BLaER1 treated with 17β-estradiol and CSF1 and Interleukin-3, amounts not matched to agents 10 nM and 100 nM (cell line): ENCODE results near the gene RHNO1.
"Not testable (repeated sequence)": the region's sequence is repeated elsewhere in the genome, so short reads cannot be mapped to it uniquely, and the experiment has no call there.

ENCODE experiments used
- H3K27ac ChIP-seq, 11 experiments: shearing (Covaris generic); formaldehyde crosslinking; 2 replicates each; pipeline ENCODE4 v1.8.1; 2022
- H3K27me3 ChIP-seq, 11 experiments: shearing (Covaris generic); formaldehyde crosslinking; 2 replicates each; pipeline ENCODE4 v1.8.1; 2022
- H3K36me3 ChIP-seq, 11 experiments: shearing (Covaris generic); formaldehyde crosslinking; 2 replicates each; pipeline ENCODE4 v1.8.1; 2022
- H3K4me1 ChIP-seq, 10 experiments: shearing (Covaris generic); formaldehyde crosslinking; 2 replicates each; pipeline ENCODE4 v1.8.1; 2022
- H3K4me2 ChIP-seq, 11 experiments: shearing (Covaris generic); formaldehyde crosslinking; 2 replicates each; pipeline ENCODE4 v1.8.1; 2022
- H3K4me3 ChIP-seq, 10 experiments: shearing (Covaris generic); formaldehyde crosslinking; 2 replicates each; pipeline ENCODE4 v1.8.1; 2022
- H3K9ac ChIP-seq, 11 experiments: shearing (Covaris generic); formaldehyde crosslinking; 2 replicates each; pipeline ENCODE4 v1.8.1; 2022
- H3K9me3 ChIP-seq, 11 experiments: shearing (Covaris generic); formaldehyde crosslinking; replicated peaks in 1 of 11; 2 replicates each; pipeline ENCODE4 v1.8.1; 2022
- H4K20me1 ChIP-seq, 11 experiments: shearing (Covaris generic); formaldehyde crosslinking; 2 replicates each; pipeline ENCODE4 v1.8.1; 2022
- Cebpa-rat ChIP-seq, 11 experiments: shearing (Covaris generic); IDR thresholded peaks; 2 replicates each; pipeline ENCODE4 v1.8.1; 2022

Gene RHNO1

GRCh38 chr12:2856051-2856450 lies 21.0 kb upstream of the RHNO1 start:
- Histone ChIP-seq H3K4me1 (peaks cover 5 to 36% (median 28%) of the 10 kb centered on the region in 10 experiments; a peak in 17 of 20 replicates), H3K27me3 (no peaks in the 10 kb centered on the region), H4K20me1 (peaks cover 0 to 40% (median 24%) of the 10 kb centered on the region in 11 experiments; a peak in 14 of 22 replicates), H3K27ac (no peak overlapping the region), H3K4me3 (no peak overlapping the region), H3K9me3 (no peaks in the 10 kb centered on the region), H3K4me2 (peak overlapping the region in 5 of 11 experiments; percentile 14 to 39 (median 18); a peak in 5 of 22 replicates), H3K9ac (0 out of 22 replicates have a peak overlapping the region, but pooled peaks of 1 of the 11 experiments have one; percentile 24), H3K36me3 (peaks cover 29 to 50% (median 44%) of the 10 kb centered on the region in 11 experiments)
- no peak for TF ChIP-seq Cebpa-rat (IDR thresholded peaks at IDR 0.05)

GRCh38 chr12:2857021-2857431 lies 20.0 kb upstream of the RHNO1 start, which contains the start of gene TEX52:
Gene TEX52, minus strand, starts transcription at chr12:2857039. Its CDS starts 13 bp downstream, at chr12:2857026.
- peaks cover 0 to 27% (median 19%) of the 10 kb centered on the region in 10 experiments; a peak in 16 of 20 replicates for H3K4me1 ChIP-seq
- peaks cover 31 to 60% (median 54%) of the 10 kb centered on the region in 11 experiments for H3K36me3 ChIP-seq
- H3K9ac ChIP-seq = peak within 1 kb of the TSS in 3 of 11 experiments; percentile 5 to 24 (median 10); a peak in 1 of 22 replicates
- peak within 1 kb of the TSS in 5 of 11 experiments; percentile 14 to 39 (median 18); a peak in 5 of 22 replicates for H3K4me2 ChIP-seq
- no peaks in the 10 kb centered on the region for H3K27me3 ChIP-seq
- H3K4me3 ChIP-seq = no peak within 1 kb of the TSS
- TF ChIP-seq Cebpa-rat (IDR thresholded peaks at IDR 0.05) = no peak
- H3K27ac ChIP-seq = no peak within 1 kb of the TSS
- H4K20me1 ChIP-seq = peaks cover 0 to 40% (median 24%) of the 10 kb centered on the region in 11 experiments; a peak in 14 of 22 replicates
- H3K9me3 ChIP-seq = no peaks in the 10 kb centered on the region

GRCh38 chr12:2857576-2857975 lies 19.4 kb upstream of the RHNO1 start:
- TF ChIP-seq Cebpa-rat (IDR thresholded peaks at IDR 0.05) = no peak
- peaks cover 36 to 65% (median 60%) of the 10 kb centered on the region in 11 experiments for H3K36me3 ChIP-seq

GRCh38 chr12:2858334-2858733 lies 18.7 kb upstream of the RHNO1 start:
- Histone ChIP-seq H3K9me3 (no peaks in the 10 kb centered on the region), H3K4me3 (no peak overlapping the region), H3K9ac (no peak overlapping the region), H3K36me3 (peaks cover 43 to 73% (median 67%) of the 10 kb centered on the region in 11 experiments), H4K20me1 (peaks cover 0 to 50% (median 28%) of the 10 kb centered on the region in 11 experiments; a peak in 14 of 22 replicates), H3K27me3 (no peaks in the 10 kb centered on the region), H3K27ac (no peak overlapping the region), H3K4me1 (peaks cover 0 to 17% (median 10%) of the 10 kb centered on the region in 10 experiments; a peak in 13 of 20 replicates), H3K4me2 (no peak overlapping the region)
- no peak for TF ChIP-seq Cebpa-rat (IDR thresholded peaks at IDR 0.05)

More at GRCh38 chr12:2857576-2857975, 19.4 kb upstream of the RHNO1 start:
- H3K27ac ChIP-seq = no peak overlapping the region
- no peak overlapping the region for H3K9ac ChIP-seq
- peaks cover 0 to 21% (median 13%) of the 10 kb centered on the region in 10 experiments; a peak in 14 of 20 replicates for H3K4me1 ChIP-seq
- no peak overlapping the region for H3K4me2 ChIP-seq
- peaks cover 0 to 42% (median 27%) of the 10 kb centered on the region in 11 experiments; a peak in 14 of 22 replicates for H4K20me1 ChIP-seq
- no peaks in the 10 kb centered on the region for H3K27me3 ChIP-seq
- H3K4me3 ChIP-seq = no peak overlapping the region
- H3K9me3 ChIP-seq = no peaks in the 10 kb centered on the region

- Histone ChIP-seq H3K4me1 (peaks cover 0 to 17% (median 10%) of the 10 kb centered on the region in 10 experiments; a peak in 13 of 20 replicates), H3K4me2 (no peak overlapping the region), H3K4me3 (no peak overlapping the region), H3K9ac (no peak overlapping the region; a peak in 1 of 22 replicates), H4K20me1 (peaks cover 0 to 53% (median 28%) of the 10 kb centered on the region in 11 experiments; a peak in 14 of 22 replicates), H3K36me3 (peaks cover 46 to 79% (median 74%) of the 10 kb centered on the region in 11 experiments), H3K27me3 (no peaks in the 10 kb centered on the region), H3K27ac (no peak overlapping the region), H3K9me3 (no peaks in the 10 kb centered on the region)
- TF ChIP-seq Cebpa-rat (IDR thresholded peaks at IDR 0.05) = no peak
These were observed 18.0 kb upstream of the RHNO1 start for GRCh38 chr12:2858944-2859421.

- Histone ChIP-seq H3K4me3 (no peak overlapping the region), H3K36me3 (peaks cover 58 to 88% (median 86%) of the 10 kb centered on the region in 11 experiments), H3K9me3 (no peaks in the 10 kb centered on the region), H3K4me2 (no peak overlapping the region), H3K27me3 (no peaks in the 10 kb centered on the region), H3K9ac (no peak overlapping the region), H3K4me1 (peaks cover 0 to 17% (median 10%) of the 10 kb centered on the region in 10 experiments; a peak in 13 of 20 replicates), H4K20me1 (peaks cover 0 to 65% (median 29%) of the 10 kb centered on the region in 11 experiments; a peak in 14 of 22 replicates), H3K27ac (no peak overlapping the region)
- TF ChIP-seq Cebpa-rat (IDR thresholded peaks at IDR 0.05) = no peak
These were observed 16.9 kb upstream of the RHNO1 start for GRCh38 chr12:2860170-2860569.

- H3K9me3 ChIP-seq = no peaks in the 10 kb centered on the region
- H3K27ac ChIP-seq = no peak overlapping the region
- H4K20me1 ChIP-seq = peaks cover 0 to 53% (median 19%) of the 10 kb centered on the region in 11 experiments; a peak in 11 of 22 replicates
- no peak overlapping the region for H3K9ac ChIP-seq
- TF ChIP-seq Cebpa-rat (IDR thresholded peaks at IDR 0.05) = no peak
- H3K4me1 ChIP-seq = no peaks in the 10 kb centered on the region
- no peaks in the 10 kb centered on the region for H3K27me3 ChIP-seq
- no peak overlapping the region for H3K4me3 ChIP-seq
- H3K36me3 ChIP-seq = peaks cover 71 to 100% (median 100%) of the 10 kb centered on the region in 11 experiments
- no peak overlapping the region for H3K4me2 ChIP-seq
These were observed 14.1 kb upstream of the RHNO1 start for GRCh38 chr12:2862876-2863275.

GRCh38 chr12:2863402-2863801 lies 13.6 kb upstream of the RHNO1 start:
- Histone ChIP-seq H3K36me3 (peaks cover 72 to 100% (median 100%) of the 10 kb centered on the region in 11 experiments), H4K20me1 (peaks cover 0 to 48% (median 16%) of the 10 kb centered on the region in 11 experiments; a peak in 9 of 22 replicates)
- H3K27ac ChIP-seq, H3K4me3 ChIP-seq, H3K27me3 ChIP-seq, H3K9me3 ChIP-seq, H3K9ac ChIP-seq, H3K4me2 ChIP-seq, H3K4me1 ChIP-seq: not testable (repeated sequence)

- H3K27me3 ChIP-seq = no peaks in the 10 kb centered on the region
- H3K9me3 ChIP-seq = no peaks in the 10 kb centered on the region
- H3K4me3 ChIP-seq = no peak overlapping the region
- peaks cover 67 to 100% (median 100%) of the 10 kb centered on the region in 11 experiments for H3K36me3 ChIP-seq
- no peak overlapping the region for H3K27ac ChIP-seq
- H3K9ac ChIP-seq = no peak overlapping the region
- H4K20me1 ChIP-seq = peaks cover 0 to 41% (median 11%) of the 10 kb centered on the region in 11 experiments; a peak in 10 of 22 replicates
- H3K4me2 ChIP-seq = no peak overlapping the region
- no peaks in the 10 kb centered on the region for H3K4me1 ChIP-seq
- TF ChIP-seq Cebpa-rat (IDR thresholded peaks at IDR 0.05) = no peak
These were observed 12.8 kb upstream of the RHNO1 start for GRCh38 chr12:2864198-2864597.

GRCh38 chr12:2868986-2869632 lies 7.9 kb upstream of the RHNO1 start:
- Histone ChIP-seq H4K20me1 (peaks cover 0 to 62% (median 15%) of the 10 kb centered on the region in 11 experiments; a peak in 9 of 22 replicates), H3K36me3 (peaks cover 41 to 100% (median 100%) of the 10 kb centered on the region in 11 experiments), H3K4me1 (peaks cover 0 to 12% (median 0%) of the 10 kb centered on the region in 10 experiments; a peak in 3 of 20 replicates)
- H3K4me3 ChIP-seq, H3K4me2 ChIP-seq, H3K9me3 ChIP-seq, H3K27ac ChIP-seq, H3K27me3 ChIP-seq, H3K9ac ChIP-seq: not testable (repeated sequence)
